ENCODE measurements around the gene PRADC1.

The PRADC1 gene

GRCh38 chr2:73269686-73270465, 36.8 kb upstream of the PRADC1 start:
- no peaks in the 10 kb centered on the region for H3K79me2 ChIP-seq (ENCODE audit: control insufficient read depth, insufficient read depth, low read length, poor library complexity)
- no peaks in the 10 kb centered on the region for H3K79me1 ChIP-seq (ENCODE audit: low read length)

GRCh38 chr2:73268830-73269685, 36.0 kb upstream of the PRADC1 start:
- Histone ChIP-seq H3K79me2 (ENCODE audit: control insufficient read depth, insufficient read depth, low read length, poor library complexity) (no peaks in the 10 kb centered on the region), H3K79me1 (ENCODE audit: low read length) (no peaks in the 10 kb centered on the region), H3K36me3 (ENCODE audit: control insufficient read depth in 1 of 2, insufficient read depth in 2 of 2, low read length in 2 of 2) (no peaks in the 10 kb centered on the region), H3K27ac (ENCODE audit: low read depth, low read length) (no peak overlapping the region), H2BK120ac (ENCODE audit: insufficient read depth, low read length, poor library complexity) (no peak overlapping the region), H4K8ac (ENCODE audit: low read depth, low read length) (no peak overlapping the region), H3K4me2 (ENCODE audit: low read length) (peak overlapping the region; percentile 64), H3K4me3 (ENCODE audit: low read depth, low read length) (peak overlapping the region; percentile 49), H3K4ac (ENCODE audit: low read depth, low read length) (no peak overlapping the region), H3K18ac (ENCODE audit: low read length) (no peak overlapping the region), H3K23ac (ENCODE audit: low read length) (no peak overlapping the region), H3K27me3 (ENCODE audit: insufficient read depth, low read length) (peaks cover 25% of the 10 kb centered on the region), H2AFZ (ENCODE audit: insufficient read depth, low read length, poor library complexity) (peak overlapping the region; percentile 32), H3K9ac (ENCODE audit: low read length) (no peak overlapping the region), H3K4me1 (ENCODE audit: control insufficient read depth in 1 of 2, insufficient read depth in 2 of 2, low read length in 2 of 2) (peaks cover 8 to 22% of the 10 kb centered on the region in 2 experiments), H2AK5ac (ENCODE audit: low read length) (no peak overlapping the region), H2BK12ac (ENCODE audit: low read length) (no peak overlapping the region), H4K91ac (ENCODE audit: low read depth, low read length) (no peak overlapping the region), H3K9me3 (ENCODE audit: insufficient read depth, low read depth, low read length) (peaks cover 7% of the 10 kb centered on the region), H3K14ac (ENCODE audit: low read length) (no peak overlapping the region), H2BK5ac (ENCODE audit: low read depth, low read length, poor library complexity) (no peak overlapping the region), H4K12ac (ENCODE audit: low read depth, low read length) (no peak overlapping the region)
- no CpG with 5 or more reads among the region's 113 CpGs for WGBS (ENCODE audit: extremely low coverage, insufficient coverage, insufficient read length)
- peak in 1 of 2 donors; percentile 48 for DNase-seq

More at GRCh38 chr2:73269686-73270465, 36.8 kb upstream of the PRADC1 start:
- Histone ChIP-seq H2BK120ac (ENCODE audit: insufficient read depth, low read length, poor library complexity) (no peak overlapping the region), H3K18ac (ENCODE audit: low read length) (no peak overlapping the region), H3K14ac (ENCODE audit: low read length) (no peak overlapping the region), H4K12ac (ENCODE audit: low read depth, low read length) (no peak overlapping the region), H3K27ac (ENCODE audit: low read depth, low read length) (no peak overlapping the region), H4K8ac (ENCODE audit: low read depth, low read length) (no peak overlapping the region), H3K4ac (ENCODE audit: low read depth, low read length) (no peak overlapping the region), H2BK12ac (ENCODE audit: low read length) (no peak overlapping the region), H4K91ac (ENCODE audit: low read depth, low read length) (no peak overlapping the region), H2AFZ (ENCODE audit: insufficient read depth, low read length, poor library complexity) (peak overlapping the region; percentile 32), H2AK5ac (ENCODE audit: low read length) (no peak overlapping the region), H3K4me1 (ENCODE audit: control insufficient read depth in 1 of 2, insufficient read depth in 2 of 2, low read length in 2 of 2) (peaks cover 8 to 22% of the 10 kb centered on the region in 2 experiments), H2BK5ac (ENCODE audit: low read depth, low read length, poor library complexity) (no peak overlapping the region), H3K4me2 (ENCODE audit: low read length) (peak overlapping the region; percentile 64), H3K9ac (ENCODE audit: low read length) (no peak overlapping the region), H3K23ac (ENCODE audit: low read length) (no peak overlapping the region), H3K4me3 (ENCODE audit: low read depth, low read length) (no peak overlapping the region), H3K9me3 (ENCODE audit: insufficient read depth, low read depth, low read length) (peaks cover 7% of the 10 kb centered on the region), H3K27me3 (ENCODE audit: insufficient read depth, low read length) (peaks cover 25% of the 10 kb centered on the region), H3K36me3 (ENCODE audit: control insufficient read depth in 1 of 2, insufficient read depth in 2 of 2, low read length in 2 of 2) (no peaks in the 10 kb centered on the region)
- no CpG with 5 or more reads among the region's 22 CpGs for WGBS (ENCODE audit: extremely low coverage, insufficient coverage, insufficient read length)
- no peak for DNase-seq

GRCh38 chr2:73268366-73268829, 35.4 kb upstream of the PRADC1 start:
- H2AFZ ChIP-seq (ENCODE audit: insufficient read depth, low read length, poor library complexity) = no peak overlapping the region
- H3K79me2 ChIP-seq (ENCODE audit: control insufficient read depth, insufficient read depth, low read length, poor library complexity) = no peaks in the 10 kb centered on the region
- H3K27me3 ChIP-seq (ENCODE audit: insufficient read depth, low read length) = peaks cover 25% of the 10 kb centered on the region
- H4K12ac ChIP-seq (ENCODE audit: low read depth, low read length) = no peak overlapping the region
- H2BK120ac ChIP-seq (ENCODE audit: insufficient read depth, low read length, poor library complexity) = no peak overlapping the region
- H3K4me2 ChIP-seq (ENCODE audit: low read length) = peak overlapping the region; percentile 64
- H3K9ac ChIP-seq (ENCODE audit: low read length) = no peak overlapping the region
- H4K8ac ChIP-seq (ENCODE audit: low read depth, low read length) = no peak overlapping the region
- no peak overlapping the region for H2AK5ac ChIP-seq (ENCODE audit: low read length)
- no peak overlapping the region for H3K4ac ChIP-seq (ENCODE audit: low read depth, low read length)
- no peaks in the 10 kb centered on the region for H3K36me3 ChIP-seq (ENCODE audit: control insufficient read depth in 1 of 2, insufficient read depth in 2 of 2, low read length in 2 of 2)
- peak overlapping the region; percentile 49 for H3K4me3 ChIP-seq (ENCODE audit: low read depth, low read length)
- H4K91ac ChIP-seq (ENCODE audit: low read depth, low read length) = no peak overlapping the region
- WGBS (ENCODE audit: extremely low coverage, insufficient coverage, insufficient read length) = no CpG with 5 or more reads among the region's 14 CpGs
- peaks cover 8 to 22% of the 10 kb centered on the region in 2 experiments for H3K4me1 ChIP-seq (ENCODE audit: control insufficient read depth in 1 of 2, insufficient read depth in 2 of 2, low read length in 2 of 2)
- H3K23ac ChIP-seq (ENCODE audit: low read length) = peak overlapping the region; percentile 14
- no peak overlapping the region for H3K27ac ChIP-seq (ENCODE audit: low read depth, low read length)
- H2BK12ac ChIP-seq (ENCODE audit: low read length) = no peak overlapping the region
- H2BK5ac ChIP-seq (ENCODE audit: low read depth, low read length, poor library complexity) = no peak overlapping the region
- H3K79me1 ChIP-seq (ENCODE audit: low read length) = no peaks in the 10 kb centered on the region
- DNase-seq = no peak
- H3K18ac ChIP-seq (ENCODE audit: low read length) = no peak overlapping the region
- H3K9me3 ChIP-seq (ENCODE audit: insufficient read depth, low read depth, low read length) = peaks cover 7% of the 10 kb centered on the region
- no peak overlapping the region for H3K14ac ChIP-seq (ENCODE audit: low read length)

- no CpG with 5 or more reads among the region's 4 CpGs for WGBS (ENCODE audit: extremely low coverage, insufficient coverage, insufficient read length)
- Histone ChIP-seq H4K12ac (ENCODE audit: low read depth, low read length) (no peak overlapping the region), H3K79me1 (ENCODE audit: low read length) (no peaks in the 10 kb centered on the region), H4K8ac (ENCODE audit: low read depth, low read length) (no peak overlapping the region), H2AFZ (ENCODE audit: insufficient read depth, low read length, poor library complexity) (no peak overlapping the region), H3K18ac (ENCODE audit: low read length) (no peak overlapping the region), H2BK120ac (ENCODE audit: insufficient read depth, low read length, poor library complexity) (no peak overlapping the region), H3K27me3 (ENCODE audit: insufficient read depth, low read length) (peaks cover 25% of the 10 kb centered on the region), H3K14ac (ENCODE audit: low read length) (no peak overlapping the region), H3K9ac (ENCODE audit: low read length) (no peak overlapping the region), H3K27ac (ENCODE audit: low read depth, low read length) (no peak overlapping the region), H3K79me2 (ENCODE audit: control insufficient read depth, insufficient read depth, low read length, poor library complexity) (no peaks in the 10 kb centered on the region), H2AK5ac (ENCODE audit: low read length) (no peak overlapping the region), H3K4ac (ENCODE audit: low read depth, low read length) (no peak overlapping the region), H2BK5ac (ENCODE audit: low read depth, low read length, poor library complexity) (no peak overlapping the region), H3K4me2 (ENCODE audit: low read length) (no peak overlapping the region), H3K36me3 (ENCODE audit: control insufficient read depth in 1 of 2, insufficient read depth in 2 of 2, low read length in 2 of 2) (no peaks in the 10 kb centered on the region), H3K4me3 (ENCODE audit: low read depth, low read length) (no peak overlapping the region), H3K9me3 (ENCODE audit: insufficient read depth, low read depth, low read length) (peaks cover 7% of the 10 kb centered on the region), H2BK12ac (ENCODE audit: low read length) (no peak overlapping the region), H4K91ac (ENCODE audit: low read depth, low read length) (no peak overlapping the region), H3K4me1 (ENCODE audit: control insufficient read depth in 1 of 2, insufficient read depth in 2 of 2, low read length in 2 of 2) (peaks cover 8 to 22% of the 10 kb centered on the region in 2 experiments), H3K23ac (ENCODE audit: low read length) (no peak overlapping the region)
- DNase-seq = no peak
Observed at GRCh38 chr2:73267008-73267407, 34.0 kb upstream of the PRADC1 start.
